Measurements from ENCODE around the gene ZNF77.
"Not testable (repeated sequence)": the region's sequence is repeated elsewhere in the genome, so short reads cannot be mapped to it uniquely, and the experiment has no call there.

The ZNF77 gene

DNA sequence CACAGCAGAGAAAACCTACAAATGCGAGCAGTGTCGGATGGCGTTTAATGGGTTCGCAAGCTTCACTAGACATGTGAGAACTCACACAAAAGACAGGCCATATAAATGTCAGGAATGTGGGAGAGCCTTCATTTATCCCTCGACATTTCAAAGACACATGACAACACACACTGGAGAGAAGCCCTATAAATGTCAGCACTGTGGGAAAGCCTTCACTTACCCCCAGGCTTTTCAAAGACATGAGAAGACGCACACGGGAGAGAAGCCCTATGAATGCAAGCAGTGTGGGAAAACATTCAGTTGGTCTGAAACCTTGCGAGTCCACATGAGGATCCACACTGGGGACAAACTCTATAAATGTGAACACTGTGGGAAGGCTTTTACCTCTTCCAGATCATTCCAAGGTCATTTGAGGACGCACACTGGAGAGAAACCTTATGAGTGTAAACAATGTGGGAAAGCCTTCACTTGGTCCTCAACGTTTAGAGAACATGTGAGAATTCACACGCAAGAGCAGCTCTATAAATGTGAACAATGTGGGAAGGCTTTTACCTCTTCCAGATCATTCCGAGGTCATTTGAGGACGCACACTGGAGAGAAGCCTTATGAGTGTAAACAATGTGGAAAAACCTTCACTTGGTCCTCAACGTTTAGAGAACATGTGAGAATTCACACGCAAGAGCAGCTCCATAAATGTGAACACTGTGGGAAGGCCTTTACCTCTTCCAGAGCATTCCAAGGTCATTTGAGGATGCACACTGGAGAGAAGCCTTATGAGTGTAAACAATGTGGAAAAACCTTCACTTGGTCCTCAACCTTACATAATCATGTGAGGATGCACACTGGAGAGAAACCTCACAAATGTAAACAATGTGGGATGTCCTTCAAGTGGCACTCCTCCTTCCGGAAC lies 27.2 kb downstream of the ZNF77 start:
- no peak for DNase-seq (ENCODE audit: low spot score)

DNA sequence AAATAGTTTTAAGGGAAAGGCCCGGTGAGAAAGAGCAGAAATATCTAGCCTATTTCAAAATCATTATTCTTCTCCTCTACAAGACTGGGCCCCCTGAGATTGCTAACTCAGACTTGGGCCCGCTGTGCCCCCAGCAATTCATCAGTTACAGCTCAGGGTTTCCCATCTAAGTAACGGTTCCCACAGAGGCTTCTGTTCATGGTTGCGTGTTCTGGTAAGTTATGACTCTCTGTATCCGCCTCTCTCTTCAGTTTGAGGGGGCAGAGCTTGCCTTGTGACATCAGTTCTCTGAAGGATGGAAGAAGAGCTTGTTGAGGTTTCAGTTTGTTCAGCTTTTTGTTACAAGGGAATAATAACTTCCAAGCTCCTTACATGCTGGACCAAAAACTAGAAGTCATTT lies 32.5 kb downstream of the ZNF77 start:
- no peak for DNase-seq (ENCODE audit: low spot score)

DNA sequence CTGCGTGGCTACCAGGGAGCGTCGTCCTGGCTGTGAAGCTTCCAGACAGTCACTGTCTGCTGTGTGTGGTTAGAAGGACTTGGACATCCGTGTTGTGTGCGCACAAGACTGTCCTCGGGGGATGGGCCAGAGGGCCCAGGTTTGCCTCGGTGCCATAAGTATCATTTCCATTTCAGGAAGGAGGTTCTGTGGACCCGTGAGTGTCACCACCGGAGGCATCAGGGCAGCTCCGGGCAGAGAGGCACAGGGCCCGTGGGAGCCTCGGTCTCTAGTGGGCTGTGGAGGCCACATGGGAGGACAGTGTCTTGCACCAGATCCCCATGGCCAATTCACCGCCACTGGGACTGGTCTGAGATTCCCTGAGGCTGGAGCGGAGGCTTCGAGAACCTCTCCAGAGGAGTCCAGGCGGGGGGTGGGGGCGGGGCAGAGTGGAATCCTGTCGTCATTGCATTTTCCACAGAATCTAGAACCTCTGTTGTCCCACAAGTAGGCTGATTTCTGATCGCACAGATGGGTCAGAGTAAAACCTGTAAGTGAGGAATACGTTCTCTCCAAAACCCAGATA lies 38.1 kb downstream of the ZNF77 start:
- no peak for DNase-seq (ENCODE audit: low spot score)

DNA sequence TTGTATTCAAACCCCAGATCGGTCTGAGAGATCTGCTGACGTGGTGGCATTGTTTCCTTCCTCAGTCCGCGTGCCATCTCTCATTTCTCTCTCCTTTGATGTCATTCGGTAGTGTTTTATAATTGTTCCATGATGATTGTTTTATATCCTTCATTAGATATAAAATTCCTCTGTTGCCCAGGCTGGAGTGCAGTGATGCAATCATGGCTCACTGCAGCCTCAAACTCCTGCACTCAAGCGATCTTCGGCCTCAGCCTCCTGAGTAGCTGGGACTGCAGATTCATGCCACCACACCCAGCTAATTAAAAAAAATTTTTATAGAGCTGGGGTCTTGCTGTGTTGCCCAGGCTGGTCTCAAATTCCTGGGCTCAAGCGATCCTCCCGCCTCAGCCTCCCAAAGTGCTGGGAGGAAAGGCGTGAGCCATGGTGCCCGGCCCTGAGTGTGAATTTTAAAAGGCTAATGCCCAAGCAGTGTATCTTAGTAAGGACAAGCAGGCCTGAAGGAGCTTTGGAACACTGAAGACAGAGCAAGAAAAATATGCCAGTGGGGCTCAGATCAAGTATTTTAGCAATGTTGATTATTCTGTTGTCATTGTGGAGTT lies 38.8 kb downstream of the ZNF77 start:
- DNase-seq (ENCODE audit: low spot score) = no peak

DNA sequence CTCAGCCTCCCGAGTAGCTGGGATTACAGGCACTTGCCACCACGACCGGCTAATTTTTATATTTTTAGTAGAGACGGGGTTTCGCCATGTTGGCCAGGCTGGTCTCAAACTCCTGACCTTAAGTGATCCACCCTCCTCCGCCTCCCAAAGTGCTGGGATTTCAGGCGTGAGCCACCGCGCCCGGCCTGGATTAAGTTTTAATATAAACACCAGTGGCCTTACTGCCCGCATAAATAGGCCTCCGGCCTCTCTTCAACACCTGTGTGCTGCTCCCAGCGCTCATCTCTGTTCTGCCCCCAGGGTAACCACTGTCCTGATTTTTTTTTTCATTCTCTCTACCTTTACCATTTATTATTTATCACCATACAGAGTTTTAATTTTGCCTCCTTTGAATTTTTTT lies 41.4 kb downstream of the ZNF77 start:
- not testable (repeated sequence) for DNase-seq (ENCODE audit: low spot score)

DNA sequence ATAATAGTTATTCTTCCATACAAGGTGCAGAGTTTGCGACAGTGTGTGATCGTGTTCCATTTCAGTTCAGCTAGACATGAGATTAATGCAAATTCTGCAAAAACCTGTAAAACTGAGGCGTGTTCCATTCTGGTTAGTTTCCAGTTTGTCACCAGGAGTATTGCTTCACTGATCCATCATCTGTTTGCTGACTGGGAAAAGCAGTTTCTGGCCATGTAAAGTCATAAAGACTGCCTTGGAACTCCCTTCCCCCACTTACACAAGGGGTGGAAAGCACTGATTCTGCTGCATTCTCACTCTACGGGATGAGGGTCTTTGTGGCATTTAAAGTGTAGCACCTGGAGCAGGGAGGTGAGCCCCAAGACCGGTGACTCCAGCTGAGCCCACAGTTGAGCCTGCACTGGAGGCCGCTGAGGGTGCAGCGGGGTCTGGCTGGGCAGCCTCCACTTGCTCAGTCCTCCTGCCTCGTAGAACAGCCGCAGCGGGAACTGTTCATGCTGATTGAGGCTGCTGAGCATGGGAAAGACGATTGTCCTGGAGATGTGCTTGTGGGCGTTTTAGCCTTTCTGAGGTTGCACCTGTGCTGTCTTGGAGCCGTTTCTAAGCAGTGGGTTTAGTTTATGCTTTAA lies 42.1 kb downstream of the ZNF77 start:
- DNase-seq (ENCODE audit: low spot score) = no peak

DNA sequence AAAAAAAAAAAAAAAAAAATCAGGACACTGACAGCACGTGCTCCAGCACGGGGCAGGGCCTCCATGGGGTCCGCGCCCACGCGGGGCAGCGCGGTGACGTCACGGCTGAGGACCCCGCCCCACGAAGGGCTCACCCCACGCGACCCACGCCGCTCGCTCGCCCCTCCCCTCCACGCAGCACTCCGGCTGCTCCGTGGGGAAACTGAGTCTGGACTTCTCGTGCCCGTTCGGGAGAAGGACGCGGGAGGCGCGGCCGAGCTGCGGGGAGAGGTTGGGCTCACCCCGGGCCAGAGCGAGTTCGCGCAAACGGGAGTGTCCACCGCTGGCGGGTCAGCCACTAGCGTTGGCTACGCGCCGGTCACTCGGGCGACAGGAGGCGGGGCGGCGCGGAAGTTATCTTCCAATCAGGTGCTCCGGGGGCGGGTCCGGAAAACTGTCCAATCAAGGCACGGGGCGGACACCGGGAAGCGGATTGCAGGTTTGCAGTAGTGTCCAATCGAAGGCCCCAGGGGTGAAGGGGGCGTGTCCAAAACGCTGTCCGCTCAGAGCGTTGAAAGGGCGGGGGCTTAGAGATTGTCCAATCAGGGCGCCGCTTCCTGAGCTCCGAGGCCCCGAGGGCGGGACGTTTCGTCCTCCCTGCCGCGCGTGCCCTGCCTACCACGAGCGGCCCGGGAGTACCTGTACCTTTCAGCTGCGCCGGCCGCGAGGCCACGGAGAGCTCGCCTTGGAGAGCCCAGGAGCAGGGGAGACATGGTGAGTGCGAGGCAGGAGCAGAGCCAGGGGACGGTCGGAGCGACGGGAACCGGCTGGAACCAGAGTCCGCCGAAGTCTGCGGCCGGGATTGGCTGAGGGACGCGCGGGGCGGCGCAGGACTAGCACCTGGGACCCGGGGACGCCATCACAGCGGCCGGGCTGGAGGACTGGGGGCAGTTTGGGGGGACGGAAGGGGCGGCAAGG lies 44.2 kb downstream of the ZNF77 start, which contains the start of gene ZNF57:
ZNF57 (plus strand) TSS at position 633 of the 957 bp plus-strand sequence; CDS start at position 751, 118 bp downstream.
- peak; percentile 100 for DNase-seq (ENCODE audit: low spot score)

DNA sequence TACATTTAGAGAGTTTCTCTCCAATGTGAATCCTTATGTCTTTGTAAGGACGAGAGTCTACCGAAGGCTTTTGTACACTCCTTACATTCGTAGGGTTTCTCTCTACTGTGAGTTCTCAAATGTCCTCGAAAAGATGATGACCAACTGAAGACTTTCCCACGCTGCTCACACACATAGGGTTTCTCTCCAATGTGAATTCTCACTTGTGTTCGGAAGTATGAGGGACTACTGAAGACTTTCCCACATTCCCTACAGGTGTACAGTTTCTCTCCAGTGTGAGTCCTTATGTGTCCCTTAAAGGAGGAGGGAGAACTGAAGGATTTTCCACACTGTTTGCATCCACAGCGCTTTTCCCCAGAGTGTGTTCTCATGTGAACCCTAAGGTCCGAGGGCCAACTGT lies 48.1 kb downstream of the ZNF77 start:
- DNase-seq (ENCODE audit: low spot score) = no peak

DNA sequence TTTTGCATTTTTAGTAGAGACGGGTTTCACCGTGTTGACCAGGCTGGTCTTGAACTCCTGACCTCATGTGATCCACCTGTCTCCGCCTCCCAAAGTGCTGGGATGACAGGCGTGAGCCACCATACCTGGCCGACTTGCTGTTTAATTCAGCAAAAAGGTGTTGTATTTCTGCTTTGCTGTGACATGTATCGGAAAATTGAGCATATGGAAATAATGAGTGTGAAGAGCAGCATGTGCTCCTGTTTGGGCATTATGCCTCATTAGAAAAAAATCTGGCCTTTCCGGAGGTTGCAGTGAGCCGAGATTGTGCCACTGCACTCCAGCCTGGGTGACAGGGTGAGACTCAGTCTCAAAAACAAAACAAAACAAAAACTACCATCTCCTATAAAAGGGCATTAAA lies 54.2 kb downstream of the ZNF77 start:
- DNase-seq (ENCODE audit: low spot score) = not testable (repeated sequence)

DNA sequence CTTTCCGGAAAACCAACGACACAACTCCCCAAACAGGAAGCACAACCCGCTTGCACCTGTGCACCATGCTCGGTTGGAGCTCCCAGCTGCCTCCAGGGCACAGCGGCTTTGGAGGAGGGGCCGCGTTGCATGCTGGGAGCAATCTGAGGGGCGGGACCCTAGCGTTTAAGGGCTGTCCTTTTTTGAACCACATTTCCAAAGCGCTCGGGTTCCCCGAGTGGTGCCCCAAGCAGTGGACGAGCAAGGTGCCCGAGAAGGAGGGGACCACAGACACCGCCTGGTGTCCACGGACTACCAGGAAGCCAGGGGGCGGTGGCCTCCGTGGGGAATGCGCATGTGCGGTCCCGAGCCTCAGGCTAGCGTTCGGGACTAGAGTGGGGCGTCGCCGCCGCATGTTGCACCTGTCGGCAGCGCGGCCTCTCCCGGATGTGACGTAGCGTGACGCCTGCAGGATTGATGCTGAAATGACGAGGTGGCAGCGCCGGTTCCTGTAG lies 56.0 kb downstream of the ZNF77 start:
- no peak for DNase-seq (ENCODE audit: low spot score)

DNA sequence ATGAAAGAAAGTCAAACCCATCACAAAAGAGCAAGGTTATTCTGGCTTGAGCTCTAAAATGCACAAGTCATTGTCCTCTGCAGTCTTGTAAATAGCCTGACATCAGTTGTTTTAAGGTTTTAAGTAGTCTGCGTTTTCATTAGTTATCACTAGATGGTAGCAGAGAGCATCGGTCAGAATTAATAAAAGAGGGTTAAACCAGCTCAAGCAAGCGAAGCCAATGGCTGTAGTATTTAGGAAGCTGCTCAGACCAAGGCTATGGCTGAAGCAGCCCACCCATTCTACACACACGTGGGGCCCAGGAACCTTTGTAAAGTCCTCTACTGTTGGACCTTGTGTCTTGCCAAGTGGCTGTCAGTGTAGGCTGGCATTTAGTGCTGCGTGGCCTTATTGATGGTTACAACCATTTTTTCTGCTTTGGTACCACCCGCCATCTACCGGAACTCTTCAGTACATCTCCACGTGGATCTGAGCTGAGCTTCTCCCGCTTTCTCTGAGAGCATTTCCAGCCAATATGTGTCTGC lies 57.3 kb downstream of the ZNF77 start:
- DNase-seq (ENCODE audit: low spot score) = peak; percentile 73

DNA sequence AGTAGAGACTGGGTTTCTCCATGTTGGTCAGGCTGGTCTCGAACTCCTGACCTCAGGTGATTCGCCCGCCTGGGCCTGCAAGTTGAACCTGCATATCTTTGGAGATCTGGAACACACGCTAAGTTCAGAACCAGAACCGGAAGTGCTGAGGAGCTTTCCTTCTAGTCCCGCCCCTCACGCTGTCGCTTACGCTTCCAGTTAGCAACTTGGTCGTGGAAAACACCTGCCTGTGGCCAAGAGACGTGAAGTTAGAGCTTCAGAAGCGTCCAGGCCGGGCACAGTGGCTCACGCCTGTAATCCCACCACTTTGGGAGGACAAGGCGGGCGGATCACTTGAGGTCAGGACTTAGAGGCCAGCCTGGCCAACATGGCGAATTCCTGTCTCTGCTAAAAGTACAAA lies 59.0 kb downstream of the ZNF77 start:
- no peak for DNase-seq (ENCODE audit: low spot score)

DNA sequence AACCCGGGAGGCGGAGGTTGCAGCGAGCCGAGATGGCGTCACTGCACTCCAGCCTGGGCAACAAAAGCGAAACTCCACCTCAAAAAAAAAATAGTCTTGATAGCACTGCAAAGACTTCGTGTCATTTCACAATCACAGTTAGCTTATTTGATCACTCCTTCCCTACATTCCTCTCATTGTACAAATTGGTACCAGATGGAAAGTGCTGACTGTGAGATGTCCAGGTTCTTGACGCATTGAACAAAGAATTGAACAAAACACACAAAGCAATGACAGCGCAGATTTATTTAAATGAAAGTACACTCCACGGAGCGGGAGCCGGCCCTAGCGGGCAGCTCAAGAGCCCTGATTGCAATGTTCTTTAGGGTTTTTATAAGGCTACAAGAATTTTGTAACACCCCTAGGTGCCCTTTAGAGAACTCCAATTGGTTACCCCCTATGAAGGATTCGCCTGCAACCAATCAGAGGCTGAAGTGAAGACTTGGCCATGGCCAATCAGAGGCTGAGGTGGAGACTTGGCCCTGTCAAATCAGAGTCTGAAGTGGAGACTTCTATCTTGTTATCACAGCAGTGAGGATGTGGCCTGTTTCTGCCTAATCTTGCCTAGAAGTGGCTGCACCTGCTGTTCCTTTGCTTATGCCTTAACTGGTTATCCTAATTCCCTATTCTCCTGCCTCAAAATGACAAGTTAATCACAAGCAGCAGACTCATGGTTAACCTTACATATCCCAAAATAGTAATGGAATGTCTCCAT lies 60.9 kb downstream of the ZNF77 start:
- DNase-seq (ENCODE audit: low spot score) = no peak

Measured in AG08396 (cell line).